ENCODE results near the gene SYNE3. TPM values are rescaled to one million over a fixed set of nuclear protein-coding genes. Genes with fewer than 3 reads are reported as not detected.

Gene SYNE3
- polyA plus RNA-seq, 6 donors from 2014 or later = 0.71 to 9.4 (median 5.3) TPM

GRCh38 chr14:95547626-95548327 is 31.3 kb upstream of the SYNE3 start:
- H3K4me1 Mint-ChIP-seq = peaks cover 0 to 9% (median 0%) of the 10 kb centered on the region in 3 donors
- DNase-seq (no peak), ATAC-seq (ENCODE audit: low read depth in 2 of 2) (no peak)
- peaks cover 0 to 14% of the 10 kb centered on the region in 2 donors for H3K36me3 Mint-ChIP-seq
- H3K27me3 Mint-ChIP-seq = no peaks in the 10 kb centered on the region
- no peaks in the 10 kb centered on the region for H3K9me3 Mint-ChIP-seq
- no peak overlapping the region for H3K27ac Mint-ChIP-seq
- H3K4me3 Mint-ChIP-seq = peak overlapping the region in 1 of 8 donors; percentile 30

GRCh38 chr14:95547272-95547625 is 30.8 kb upstream of the SYNE3 start:
- H3K4me3 Mint-ChIP-seq = no peak overlapping the region
- ATAC-seq (ENCODE audit: low read depth in 2 of 2) = no peak

GRCh38 chr14:95545515-95546168 is 29.2 kb upstream of the SYNE3 start:
- ATAC-seq (ENCODE audit: low read depth in 2 of 2) (no peak), DNase-seq (no peak)
- Mint-ChIP-seq H3K27ac (no peak overlapping the region), H3K4me1 (peaks cover 0 to 13% (median 2%) of the 10 kb centered on the region in 3 donors), H3K36me3 (peaks cover 0 to 14% of the 10 kb centered on the region in 2 donors), H3K27me3 (no peaks in the 10 kb centered on the region), H3K9me3 (no peaks in the 10 kb centered on the region), H3K4me3 (no peak overlapping the region)

More at GRCh38 chr14:95547272-95547625, 30.8 kb upstream of the SYNE3 start:
- Mint-ChIP-seq H3K4me1 (peaks cover 0 to 9% (median 0%) of the 10 kb centered on the region in 3 donors), H3K27ac (no peak overlapping the region), H3K36me3 (peaks cover 0 to 14% of the 10 kb centered on the region in 2 donors), H3K9me3 (no peaks in the 10 kb centered on the region), H3K27me3 (no peaks in the 10 kb centered on the region)
- DNase-seq = no peak

- no peak for DNase-seq
- H3K27me3 Mint-ChIP-seq = no peaks in the 10 kb centered on the region
- ATAC-seq (ENCODE audit: low read depth in 2 of 2) = no peak
- H3K36me3 Mint-ChIP-seq = peaks cover 0 to 13% of the 10 kb centered on the region in 2 donors
- peaks cover 2 to 17% (median 6%) of the 10 kb centered on the region in 3 donors for H3K4me1 Mint-ChIP-seq
- H3K4me3 Mint-ChIP-seq = no peak overlapping the region
- no peaks in the 10 kb centered on the region for H3K9me3 Mint-ChIP-seq
- peak overlapping the region in 1 of 6 donors; percentile 5 for H3K27ac Mint-ChIP-seq
Observed at GRCh38 chr14:95544588-95544987, 28.1 kb upstream of the SYNE3 start.

- Mint-ChIP-seq H3K9me3 (no peaks in the 10 kb centered on the region), H3K27ac (no peak overlapping the region), H3K27me3 (no peaks in the 10 kb centered on the region), H3K4me1 (peaks cover 13 to 20% (median 13%) of the 10 kb centered on the region in 3 donors), H3K4me3 (no peak overlapping the region), H3K36me3 (peaks cover 0 to 7% of the 10 kb centered on the region in 2 donors)
- ATAC-seq (ENCODE audit: low read depth in 2 of 2) (no peak), DNase-seq (no peak)
Observed at GRCh38 chr14:95543021-95543420, 26.6 kb upstream of the SYNE3 start.

GRCh38 chr14:95541932-95542930 is 25.8 kb upstream of the SYNE3 start:
- peaks cover 0 to 7% of the 10 kb centered on the region in 2 donors for H3K36me3 Mint-ChIP-seq
- DNase-seq (no peak), ATAC-seq (ENCODE audit: low read depth in 2 of 2) (no peak)
- no peaks in the 10 kb centered on the region for H3K9me3 Mint-ChIP-seq
- H3K4me3 Mint-ChIP-seq = no peak overlapping the region
- no peaks in the 10 kb centered on the region for H3K27me3 Mint-ChIP-seq
- peaks cover 18 to 25% (median 19%) of the 10 kb centered on the region in 3 donors for H3K4me1 Mint-ChIP-seq
- H3K27ac Mint-ChIP-seq = no peak overlapping the region

- Mint-ChIP-seq H3K27ac (no peak overlapping the region), H3K9me3 (no peaks in the 10 kb centered on the region)
Observed at GRCh38 chr14:95541346-95541745, 24.9 kb upstream of the SYNE3 start.

GRCh38 chr14:95540236-95540855 is 23.9 kb upstream of the SYNE3 start:
- no peak for ATAC-seq (ENCODE audit: low read depth in 2 of 2)
- no peaks in the 10 kb centered on the region for H3K9me3 Mint-ChIP-seq
- H3K4me3 Mint-ChIP-seq = peak overlapping the region in 1 of 8 donors; percentile 5
- peaks cover 0 to 7% of the 10 kb centered on the region in 2 donors for H3K36me3 Mint-ChIP-seq
- H3K27ac Mint-ChIP-seq = peak overlapping the region in 1 of 6 donors; percentile 3
- H3K27me3 Mint-ChIP-seq = no peaks in the 10 kb centered on the region
- no peak for DNase-seq
- peaks cover 26 to 36% (median 34%) of the 10 kb centered on the region in 3 donors for H3K4me1 Mint-ChIP-seq

More at GRCh38 chr14:95541346-95541745, 24.9 kb upstream of the SYNE3 start:
- DNase-seq = no peak
- no peak for ATAC-seq (ENCODE audit: low read depth in 2 of 2)
- no peaks in the 10 kb centered on the region for H3K27me3 Mint-ChIP-seq
- peak overlapping the region in 1 of 8 donors; percentile 52 for H3K4me3 Mint-ChIP-seq
- peaks cover 18 to 26% (median 26%) of the 10 kb centered on the region in 3 donors for H3K4me1 Mint-ChIP-seq
- peaks cover 0 to 7% of the 10 kb centered on the region in 2 donors for H3K36me3 Mint-ChIP-seq

- Mint-ChIP-seq H3K36me3 (no peaks in the 10 kb centered on the region), H3K27me3 (no peaks in the 10 kb centered on the region), H3K9me3 (no peaks in the 10 kb centered on the region), H3K27ac (peak overlapping the region in 1 of 6 donors; percentile 8), H3K4me1 (peaks cover 27 to 42% (median 27%) of the 10 kb centered on the region in 3 donors), H3K4me3 (no peak overlapping the region)
- ATAC-seq (ENCODE audit: low read depth in 2 of 2) (no peak), DNase-seq (no peak)
Observed at GRCh38 chr14:95538801-95539509, 22.5 kb upstream of the SYNE3 start.

- no peaks in the 10 kb centered on the region for H3K9me3 Mint-ChIP-seq
- DNase-seq (no peak), ATAC-seq (ENCODE audit: low read depth in 2 of 2) (no peak)
- peaks cover 35 to 55% (median 40%) of the 10 kb centered on the region in 3 donors for H3K4me1 Mint-ChIP-seq
- peak overlapping the region in 5 of 8 donors; percentile 3 to 94 (median 38) for H3K4me3 Mint-ChIP-seq
- H3K36me3 Mint-ChIP-seq = no peaks in the 10 kb centered on the region
- H3K27ac Mint-ChIP-seq = peak overlapping the region in 2 of 6 donors; percentile 49 to 53
- H3K27me3 Mint-ChIP-seq = no peaks in the 10 kb centered on the region
Observed at GRCh38 chr14:95537298-95538089, 21.0 kb upstream of the SYNE3 start.

- ATAC-seq (ENCODE audit: low read depth in 2 of 2) (no peak), DNase-seq (no peak)
- Mint-ChIP-seq H3K4me1 (peaks cover 41 to 63% (median 48%) of the 10 kb centered on the region in 3 donors), H3K27me3 (no peaks in the 10 kb centered on the region), H3K36me3 (no peaks in the 10 kb centered on the region), H3K4me3 (peak overlapping the region in 5 of 8 donors; percentile 12 to 94 (median 60)), H3K9me3 (no peaks in the 10 kb centered on the region), H3K27ac (no peak overlapping the region)
Observed at GRCh38 chr14:95536671-95537070, 20.2 kb upstream of the SYNE3 start.

All from naive B cell (primary cell).